K562 (cell line): Measurements from ENCODE around the gene SPOCK2. TPM values are rescaled to one million over a fixed set of nuclear protein-coding genes. Genes with fewer than 3 reads are reported as not detected.

Experiments
- ATAC-seq: fragments of 200-7000 bp; cut with Tn5 transposase; 3 replicates; pipeline ENCODE4 v1.9.1; 2020; ENCODE audit warnings: moderate library complexity
- BruUV-seq: library from RNA; stranded (reverse); fragments of 400-500 nt; replicated peaks from 2 replicates; lab custom pipeline; 2021; lab: Mats Ljungman, UMichigan
- CTCF ChIA-PET: fragments of 300-600 bp; formaldehyde crosslinking; extraction: SDS; loops from one replicate; lab custom pipeline; 2021; ENCODE audit warnings: low intra/inter-chr PET ratio; lab: Yijun Ruan, JAX
- POLR2A ChIA-PET: fragments of 300-600, 350-650 bp; sonication (Branson Sonifier 250); formaldehyde crosslinking; extraction: SDS; loops from one replicate; lab custom pipeline; 2021; ENCODE audit warnings: antibody characterized with exemption, inconsistent platforms; lab: Yijun Ruan, JAX
- DNase-seq, 4 experiments: peaks; one replicate each; pipeline versions ENCODE4 v3.0.0 to v3.0.0-alpha.2; 2011 to 2018; ENCODE audit warnings: low spot score in 3 of 4, mixed read lengths in 3 of 4; ENCODE audit errors: extremely low read depth in 1 of 4
- FAIRE-seq: peaks from 2 replicates; lab custom pipeline; 2011; peaks lifted over from hg19 to GRCh38; lab: Jason Lieb, UNC
- H2AFZ ChIP-seq: 2 replicates; pipeline ENCODE4 v1.6.0; 2011; ENCODE audit warnings: low read depth, low read length, control low read depth, inconsistent platforms
- H3K27ac ChIP-seq: fragments of 200-600 bp; 3 replicates; pipeline ENCODE4 v1.8.0; 2011; ENCODE audit warnings: low read depth, mild to moderate bottlenecking, control low read depth, inconsistent platforms, low read length, moderate library complexity, mixed read lengths; ENCODE audit errors: extremely low read depth
- H3K27me3 ChIP-seq, 2 experiments: fragments of 300-600 bp in 1 of 2; 2 replicates in 1 of 2; 3 replicates in 1 of 2; pipeline versions ENCODE4 v1.6.0 to v1.8.0; 2011; ENCODE audit warnings: inconsistent platforms in 2 of 2, low read length in 2 of 2, mild to moderate bottlenecking in 1 of 2, mixed read lengths in 1 of 2, moderate library complexity in 1 of 2; ENCODE audit not compliant: control insufficient read depth in 2 of 2, insufficient read depth in 2 of 2
- H3K36me3 ChIP-seq: fragments of 300-600 bp; 3 replicates; pipeline ENCODE4 v1.8.0; 2011; ENCODE audit warnings: mild to moderate bottlenecking, low read length, inconsistent platforms; ENCODE audit not compliant: control insufficient read depth, insufficient read depth
- H3K4me1 ChIP-seq, 2 experiments: fragments of 200-600 bp in 1 of 2; replicated peaks in 1 of 2; 2 replicates in 1 of 2; 3 replicates in 1 of 2; pipeline versions ENCODE4 v1.5.1 to v1.8.0; 2011; ENCODE audit warnings: inconsistent platforms in 2 of 2, low read length in 2 of 2, mild to moderate bottlenecking in 1 of 2, mixed read lengths in 1 of 2, moderate library complexity in 1 of 2; ENCODE audit not compliant: control insufficient read depth in 2 of 2, insufficient read depth in 2 of 2
- H3K4me2 ChIP-seq: 2 replicates; pipeline ENCODE4 v1.6.1; 2011; ENCODE audit warnings: low read length, control low read depth, inconsistent platforms, mixed read lengths; ENCODE audit not compliant: insufficient read depth
- H3K4me3 ChIP-seq: fragments of 200-600 bp; sonication (generic), shearing (Covaris generic); 2 replicates; pipeline ENCODE4 v1.5.1; 2016; ENCODE audit warnings: control low read depth, inconsistent platforms
- H3K79me2 ChIP-seq: fragments of 200-600 bp; 3 replicates; pipeline ENCODE4 v1.8.0; 2011; ENCODE audit warnings: low read length, inconsistent platforms; ENCODE audit not compliant: control insufficient read depth, insufficient read depth
- H3K9ac ChIP-seq, 2 experiments: 2 replicates each; pipeline versions ENCODE4 v1.6.0 to v1.6.1; 2011; ENCODE audit warnings: low read depth in 2 of 2, low read length in 2 of 2, control low read depth in 1 of 2, inconsistent platforms in 1 of 2, mild to moderate bottlenecking in 1 of 2, mixed read lengths in 1 of 2; ENCODE audit not compliant: insufficient read depth in 1 of 2
- H3K9me1 ChIP-seq: one replicate; pipeline ENCODE4 v1.6.0; 2011; ENCODE audit warnings: inconsistent platforms, mild to moderate bottlenecking, low read length, moderate library complexity; ENCODE audit not compliant: control insufficient read depth, insufficient read depth
- H3K9me3 ChIP-seq: replicated peaks from 2 replicates; pipeline ENCODE4 v1.5.1; 2011; ENCODE audit warnings: low read depth, low read length, inconsistent platforms; ENCODE audit not compliant: control insufficient read depth, insufficient read depth
- H4K20me1 ChIP-seq: replicated peaks from 2 replicates; pipeline ENCODE4 v1.6.1; 2011; ENCODE audit warnings: low read length, inconsistent platforms, mixed read lengths; ENCODE audit not compliant: control insufficient read depth, insufficient read depth
- CTCF ChIP-seq, 3 experiments: IDR thresholded peaks in 2 of 3; conservative IDR thresholded peaks in 1 of 3; 2 replicates each; pipeline ENCODE4 v1.5.1; 2011 to 2012; ENCODE audit warnings: low read length in 3 of 3, mild to moderate bottlenecking in 3 of 3, control low read depth in 2 of 3, improper control_type of control experiment in 1 of 3, inconsistent platforms in 1 of 3, low read depth in 1 of 3, mixed read lengths in 1 of 3, moderate library complexity in 1 of 3; ENCODE audit not compliant: insufficient read depth in 2 of 3
- ELF2 ChIP-seq: fragments of 250-450 bp; sonication (Bioruptor Pico); IDR thresholded peaks from 2 replicates; pipeline ENCODE4 v1.5.0; 2021; ENCODE audit warnings: mild to moderate bottlenecking
- SMARCE1 ChIP-seq: fragments of 450-650 bp; IDR thresholded peaks from 2 replicates; pipeline ENCODE4 v1.7.1; 2016; ENCODE audit warnings: mild to moderate bottlenecking
- SMC3 ChIP-seq: conservative IDR thresholded peaks from 2 replicates; pipeline ENCODE4 v1.6.1; 2011; ENCODE audit warnings: low read depth, low read length, improper control_type of control experiment; ENCODE audit not compliant: insufficient read depth
- STAG1 ChIP-seq: sonication (generic); formaldehyde crosslinking; IDR thresholded peaks from 2 replicates; pipeline ENCODE4 v1.5.0; 2020; ENCODE audit warnings: missing genetic modification reagents, borderline replicate concordance
- WGBS: fragments of 100-300 bp; shearing (Covaris generic); methylation state at CpG from one replicate; pipeline ENCODE4 v1.1.6; 2016; ENCODE audit warnings: low coverage, mixed read lengths; ENCODE audit not compliant: insufficient coverage; ENCODE audit errors: missing lambda C conversion rate; 5-methylcytosine and 5-hydroxymethylcytosine counted together
- in situ Hi-C: fragments of 300-500 bp; cut with MboI; formaldehyde crosslinking; loops from 4 replicates; pipeline ENCODE4 v1.15.0; 2018; ENCODE audit warnings: inconsistent platforms, mixed read lengths
- intact Hi-C: fragments of 100-400 bp; cut with micrococcal nuclease; formaldehyde crosslinking; loops from 2 replicates; pipeline ENCODE4 v1.14.2; 2022
- polyA plus RNA-seq, 8 experiments: library from polyadenylated mRNA; depleted of rRNA in 4 of 8; stranded (reverse) in 5 of 8; unstranded in 3 of 8; fragments of >200 nt; fragmentation: Nextera tagmentation in 2 of 8; fragmentation: Illumina TruSeq in 1 of 8; extraction: Ambion mirVana in 2 of 8; extraction: Trizol in 1 of 8; gene quantifications; 2 replicates each; pipeline versions ENCODE4 v1.2.1 to v1.2.3, GENCODE V29; 2011 to 2014; ENCODE audit warnings: inconsistent platforms in 1 of 8, missing spikeins in 1 of 8
- total RNA-seq, 7 experiments: library from RNA; depleted of rRNA in 6 of 7; stranded (reverse); fragments of >200 nt in 6 of 7; fragmentation: Illumina TruSeq in 2 of 7; extraction: Trizol in 2 of 7; gene quantifications; 2 replicates each; pipeline versions ENCODE4 v1.2.1 to v1.2.3, GENCODE V29; 2011 to 2021; ENCODE audit warnings: low replicate concordance in 1 of 7
- TF ChIP-seq, protein P1 (sequence below), 2 experiments: fragments of 450-650 bp; formaldehyde crosslinking in 1 of 2; IDR thresholded peaks; 2 replicates each; pipeline versions ENCODE4 v1.4.0 to v1.6.1; 2014 to 2020; ENCODE audit warnings: mild to moderate bottlenecking in 2 of 2, borderline replicate concordance in 1 of 2, low read depth in 1 of 2

The SPOCK2 gene
- total and polyA plus RNA-seq, 9 of the 15 experiments (the other 6 are each of a cell fraction or from before 2014, with no cell fraction given), result 0.04 to 0.86 (median 0.11) TPM; not detected in 2

- ATAC-seq (peak; percentile 79), FAIRE-seq (peak; percentile 56), DNase-seq (peak; percentile 54 to 68 (median 58))
- Histone ChIP-seq H3K4me1 (peaks cover 3 to 33% of the 10 kb centered on the region in 2 experiments; a peak in 3 of 5 replicates), H3K4me2 (no peak overlapping the region), H3K9me3 (no peaks in the 10 kb centered on the region), H3K27me3 (peaks cover 2 to 23% of the 10 kb centered on the region in 2 experiments; a peak in 2 of 5 replicates), H3K9ac (0 out of 4 replicates have a peak overlapping the region, but pooled peaks of 1 of the 2 experiments have one; percentile 55), H3K27ac (no peak overlapping the region), H2AFZ (no peak overlapping the region), H3K36me3 (no peaks in the 10 kb centered on the region), H3K4me3 (no peak overlapping the region), H3K79me2 (no peaks in the 10 kb centered on the region), H3K9me1 (no peaks in the 10 kb centered on the region), H4K20me1 (no peaks in the 10 kb centered on the region)
- in situ Hi-C loops, result loop anchor here (10.0 kb wide), 1 partner anchor 273 kb away; no protein-coding TSS in a partner anchor
- ChIA-PET CTCF (interaction anchor here (0.6 kb wide), 1 partner anchor 275 kb away, joined by 3 read pairs; no protein-coding TSS in a partner anchor), POLR2A (interaction anchor here (0.6 kb wide), 1 partner anchor 1345 kb away, joined by 4 read pairs; no protein-coding TSS in a partner anchor)
- WGBS, result 37% methylated on average over 5 of the region's 5 CpGs
- intact Hi-C loops, result loop anchor here (5.0 kb wide), 1 partner anchor 266 kb away; no protein-coding TSS in a partner anchor
- no TSS peak for BruUV-seq
- TF ChIP-seq ELF2 (CRISPR knock-in tag) (no peak), STAG1 (peak; percentile 19; the same call in 1 of the 2 replicates), CTCF (IDR thresholded peaks at IDR 0.05 in 2 of 3, conservative IDR thresholded peaks at IDR 0.05 in 1 of 3; ENCODE audit: insufficient read depth in 2 of 3, low read depth in 1 of 3, low read length in 3 of 3) (peak; percentile 68 to 83 (median 71)), SMC3 (peak; percentile 58), SMARCE1 (no peak)
- TF ChIP-seq, protein P1, sequence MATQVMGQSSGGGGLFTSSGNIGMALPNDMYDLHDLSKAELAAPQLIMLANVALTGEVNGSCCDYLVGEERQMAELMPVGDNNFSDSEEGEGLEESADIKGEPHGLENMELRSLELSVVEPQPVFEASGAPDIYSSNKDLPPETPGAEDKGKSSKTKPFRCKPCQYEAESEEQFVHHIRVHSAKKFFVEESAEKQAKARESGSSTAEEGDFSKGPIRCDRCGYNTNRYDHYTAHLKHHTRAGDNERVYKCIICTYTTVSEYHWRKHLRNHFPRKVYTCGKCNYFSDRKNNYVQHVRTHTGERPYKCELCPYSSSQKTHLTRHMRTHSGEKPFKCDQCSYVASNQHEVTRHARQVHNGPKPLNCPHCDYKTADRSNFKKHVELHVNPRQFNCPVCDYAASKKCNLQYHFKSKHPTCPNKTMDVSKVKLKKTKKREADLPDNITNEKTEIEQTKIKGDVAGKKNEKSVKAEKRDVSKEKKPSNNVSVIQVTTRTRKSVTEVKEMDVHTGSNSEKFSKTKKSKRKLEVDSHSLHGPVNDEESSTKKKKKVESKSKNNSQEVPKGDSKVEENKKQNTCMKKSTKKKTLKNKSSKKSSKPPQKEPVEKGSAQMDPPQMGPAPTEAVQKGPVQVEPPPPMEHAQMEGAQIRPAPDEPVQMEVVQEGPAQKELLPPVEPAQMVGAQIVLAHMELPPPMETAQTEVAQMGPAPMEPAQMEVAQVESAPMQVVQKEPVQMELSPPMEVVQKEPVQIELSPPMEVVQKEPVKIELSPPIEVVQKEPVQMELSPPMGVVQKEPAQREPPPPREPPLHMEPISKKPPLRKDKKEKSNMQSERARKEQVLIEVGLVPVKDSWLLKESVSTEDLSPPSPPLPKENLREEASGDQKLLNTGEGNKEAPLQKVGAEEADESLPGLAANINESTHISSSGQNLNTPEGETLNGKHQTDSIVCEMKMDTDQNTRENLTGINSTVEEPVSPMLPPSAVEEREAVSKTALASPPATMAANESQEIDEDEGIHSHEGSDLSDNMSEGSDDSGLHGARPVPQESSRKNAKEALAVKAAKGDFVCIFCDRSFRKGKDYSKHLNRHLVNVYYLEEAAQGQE (IDR thresholded peaks at IDR 0.05; ENCODE audit: borderline replicate concordance), result peak; percentile 39; the same call in 1 of the 2 replicates
- TF ChIP-seq, protein P1 (CRISPR knock-in tag; IDR thresholded peaks at IDR 0.05; ENCODE audit: low read depth), result no peak
These were observed 26.9 kb downstream of the SPOCK2 start for GRCh38 chr10:72061491-72061890.
